Activated T-cell treated with anti-CD3 and anti-CD28 coated beads for 48 hours (primary cell): ENCODE data around the gene GBP4.

Experiments
- DNase-seq: peaks from one replicate; pipeline ENCODE4 v3.0.0-alpha.2; 2020; ENCODE audit warnings: low read depth

GBP4 gene

DNA sequence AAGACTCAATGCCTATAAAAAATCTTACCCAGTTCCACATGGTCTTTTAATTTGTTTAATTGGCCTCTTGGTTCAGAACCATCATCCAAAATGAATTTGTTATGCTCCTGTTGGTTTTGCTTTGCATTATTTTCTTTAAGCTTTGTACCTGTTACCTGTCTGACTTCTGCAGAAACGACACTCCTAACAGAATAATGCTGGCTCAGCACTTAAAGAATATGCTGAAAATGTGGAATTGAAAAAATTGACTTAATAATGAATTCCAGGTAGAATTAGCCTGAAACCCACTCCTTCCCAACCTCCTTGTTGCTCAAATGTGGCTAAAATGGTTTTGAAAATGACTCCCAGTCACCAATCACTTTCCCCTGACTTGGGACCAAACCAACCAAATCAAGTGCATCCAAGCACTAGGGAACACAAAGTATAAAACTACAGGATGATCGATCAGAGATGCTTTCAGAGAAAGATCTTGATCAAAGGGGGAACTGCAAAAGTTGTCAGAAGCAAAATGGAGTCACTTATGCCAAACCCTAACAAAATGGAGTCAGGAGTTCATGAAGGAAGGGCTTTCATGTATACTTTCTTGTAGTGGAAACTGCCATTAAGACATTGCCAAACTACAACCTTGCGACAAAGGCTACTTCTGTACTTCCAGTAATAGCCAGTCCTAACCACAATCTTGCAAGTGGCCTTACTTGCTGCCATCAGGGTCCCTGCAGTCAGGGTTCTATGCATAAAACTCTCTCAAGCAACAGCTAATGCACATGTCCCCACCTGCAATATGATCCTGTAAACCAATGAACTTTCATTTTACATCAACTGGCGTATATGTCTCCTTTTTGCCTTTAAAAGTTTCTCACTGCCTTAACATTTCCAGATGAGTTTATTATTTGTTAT, 28.3 kb downstream of the GBP4 start:
- DNase-seq = no peak

- DNase-seq = no peak
Observed at GRCh38 chr1:89169166-89169565, 29.6 kb downstream of the GBP4 start.

DNA sequence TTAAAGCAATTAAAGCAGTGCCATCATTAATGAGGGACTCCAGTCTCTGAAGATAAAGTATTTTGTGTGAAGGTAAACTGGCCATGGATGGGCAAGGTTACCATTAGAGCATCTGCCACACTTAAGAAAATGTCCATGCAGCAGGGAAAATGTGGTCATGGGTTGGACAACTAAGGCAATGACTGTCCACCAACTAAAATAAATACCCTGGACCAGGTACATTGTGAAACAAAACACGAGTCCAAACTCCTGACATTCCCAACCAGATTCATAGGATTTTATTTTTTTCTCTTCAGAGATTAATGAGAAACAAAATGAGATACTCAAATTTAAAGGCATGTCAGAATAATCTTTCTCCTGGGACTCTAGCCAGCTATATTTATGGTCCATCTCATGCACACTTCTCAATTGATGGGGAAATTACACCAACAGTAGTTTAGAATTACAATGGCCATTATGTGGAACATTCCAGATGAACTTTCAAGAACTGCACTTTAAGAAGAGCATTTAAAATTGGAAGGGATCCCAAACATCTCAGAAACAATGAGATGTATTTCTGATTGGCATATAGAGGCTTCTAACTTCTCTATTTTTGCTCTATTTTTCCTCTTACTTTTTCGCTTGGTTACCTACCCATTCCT, 31.0 kb downstream of the GBP4 start:
- no peak for DNase-seq

DNA sequence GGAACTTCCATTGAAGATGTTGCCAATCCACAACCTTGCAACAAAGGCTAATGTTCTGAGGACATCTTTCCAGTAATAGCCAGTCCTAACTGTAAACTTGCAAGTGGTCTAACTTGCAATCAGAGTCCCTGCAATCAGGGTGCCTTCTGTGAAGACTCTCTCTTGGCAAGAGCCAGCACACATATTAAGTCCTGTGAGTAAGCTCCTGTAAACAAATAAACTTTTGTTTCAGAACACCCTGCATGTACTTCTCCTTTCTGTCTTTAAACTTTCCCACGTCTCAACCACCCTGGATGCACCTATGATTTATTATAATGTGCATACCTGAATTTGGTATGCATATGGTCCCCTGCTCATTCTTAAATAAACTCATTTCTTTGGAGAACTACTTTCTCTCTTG, 32.0 kb downstream of the GBP4 start:
- no peak for DNase-seq

- DNase-seq = no peak
Observed at GRCh38 chr1:89165811-89166210, 32.9 kb downstream of the GBP4 start.

- DNase-seq = no peak
Observed at GRCh38 chr1:89151047-89151446, 47.7 kb downstream of the GBP4 start.

DNA sequence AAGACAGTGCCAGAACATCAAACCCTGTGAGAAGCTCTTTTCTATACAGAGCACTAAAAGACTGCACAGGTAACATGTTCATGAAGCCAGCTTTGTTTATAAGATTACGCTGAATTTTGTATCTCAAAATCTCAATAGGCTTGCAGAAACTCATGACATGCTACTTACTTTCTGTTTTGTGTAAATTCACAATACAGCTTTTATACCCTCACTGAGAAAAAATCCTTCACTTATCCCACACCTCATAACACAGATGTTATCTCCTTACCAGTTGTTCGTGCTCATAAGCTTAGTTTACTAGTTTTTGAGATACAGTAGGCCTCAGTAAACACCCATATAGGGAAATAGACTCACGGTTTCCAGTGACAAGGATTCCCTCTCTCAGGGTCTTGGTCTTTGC, 48.8 kb downstream of the GBP4 start:
- DNase-seq = no peak

- DNase-seq = no peak
Observed at GRCh38 chr1:89149229-89149628, 49.5 kb downstream of the GBP4 start.

- DNase-seq = no peak
Observed at GRCh38 chr1:89147678-89148658, 50.8 kb downstream of the GBP4 start.

- no peak for DNase-seq
Observed at GRCh38 chr1:89146721-89147120, 52.0 kb downstream of the GBP4 start.

GRCh38 chr1:89143484-89143883, 55.3 kb downstream of the GBP4 start:
- no peak for DNase-seq

GRCh38 chr1:89142160-89142559, 56.6 kb downstream of the GBP4 start:
- no peak for DNase-seq

- DNase-seq = no peak
Observed at GRCh38 chr1:89133747-89134146, 65.0 kb downstream of the GBP4 start.
